Measurements from ENCODE around the gene LCNL1. TPM values are rescaled to one million over a fixed set of nuclear protein-coding genes. Genes with fewer than 3 reads are reported as not detected.

Gene LCNL1
- total RNA-seq, 6 donors from 2014 or later: 0.61 to 6.3 (median 1.8) TPM; not detected in 1

DNA sequence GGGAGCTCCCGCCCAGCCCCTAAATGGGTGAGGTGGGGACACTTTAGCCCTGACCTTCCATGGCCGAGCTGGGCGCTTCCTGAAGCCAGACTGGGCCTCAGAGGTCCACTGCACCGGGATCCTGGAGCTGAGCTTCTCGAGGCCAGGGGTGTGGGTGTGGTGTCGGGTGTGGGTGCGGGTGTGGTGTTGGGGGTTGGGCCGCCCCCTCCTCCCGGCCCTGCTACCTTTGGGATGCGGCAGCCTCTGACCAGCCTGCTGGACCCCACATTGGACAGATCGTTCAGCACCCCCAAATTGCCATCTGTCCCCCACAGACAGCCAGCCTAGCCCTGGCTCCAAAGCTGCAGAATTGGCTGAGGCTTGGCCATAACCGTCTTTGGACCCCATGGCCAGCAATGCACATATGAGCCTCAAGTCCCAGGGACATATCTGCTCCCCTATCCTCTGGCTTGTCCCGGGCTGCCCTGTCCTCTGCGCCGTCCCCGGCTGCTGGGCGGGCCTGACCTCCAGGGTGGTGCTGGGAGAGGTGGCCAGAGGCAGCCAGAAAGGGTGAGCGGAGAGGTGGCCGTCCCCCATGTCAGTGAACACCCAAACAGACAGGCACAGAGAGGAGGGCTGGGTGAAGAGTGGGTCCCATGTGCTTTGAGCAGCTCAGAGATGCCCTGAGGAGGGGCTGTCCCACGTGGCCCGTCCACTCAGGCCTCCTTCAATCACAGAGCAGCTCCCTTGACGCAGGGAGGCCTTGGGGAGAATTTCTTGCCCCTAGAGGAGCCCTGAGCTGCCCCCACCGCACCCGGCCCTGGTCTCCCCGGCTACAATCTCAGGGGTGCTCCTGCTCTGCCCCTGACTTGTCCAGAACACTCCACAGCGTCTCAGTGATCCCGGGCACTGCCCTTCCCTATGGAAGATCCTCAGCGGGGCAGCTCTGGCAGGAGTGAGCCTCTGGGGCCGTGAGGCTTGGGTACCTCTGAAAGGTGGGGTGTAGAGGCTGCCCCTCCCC is 8.9 kb upstream of the LCNL1 start:
- H3K36me3 ChIP-seq: no peaks in the 10 kb centered on the region
- peak overlapping the region; percentile 35 to 85 (median 60) for H3K27ac ChIP-seq
- peak in 1 of 2 donors; percentile 79 for DNase-seq
- H3K4me1 ChIP-seq: peaks cover 33 to 53% (median 40%) of the 10 kb centered on the region in 4 donors
- TF ChIP-seq EP300 (IDR thresholded peaks at IDR 0.05) (no peak), POLR2AphosphoS5 (IDR thresholded peaks at IDR 0.05) (no peak), POLR2A (IDR thresholded peaks at IDR 0.05) (no peak)
- TF ChIP-seq, protein P1, sequence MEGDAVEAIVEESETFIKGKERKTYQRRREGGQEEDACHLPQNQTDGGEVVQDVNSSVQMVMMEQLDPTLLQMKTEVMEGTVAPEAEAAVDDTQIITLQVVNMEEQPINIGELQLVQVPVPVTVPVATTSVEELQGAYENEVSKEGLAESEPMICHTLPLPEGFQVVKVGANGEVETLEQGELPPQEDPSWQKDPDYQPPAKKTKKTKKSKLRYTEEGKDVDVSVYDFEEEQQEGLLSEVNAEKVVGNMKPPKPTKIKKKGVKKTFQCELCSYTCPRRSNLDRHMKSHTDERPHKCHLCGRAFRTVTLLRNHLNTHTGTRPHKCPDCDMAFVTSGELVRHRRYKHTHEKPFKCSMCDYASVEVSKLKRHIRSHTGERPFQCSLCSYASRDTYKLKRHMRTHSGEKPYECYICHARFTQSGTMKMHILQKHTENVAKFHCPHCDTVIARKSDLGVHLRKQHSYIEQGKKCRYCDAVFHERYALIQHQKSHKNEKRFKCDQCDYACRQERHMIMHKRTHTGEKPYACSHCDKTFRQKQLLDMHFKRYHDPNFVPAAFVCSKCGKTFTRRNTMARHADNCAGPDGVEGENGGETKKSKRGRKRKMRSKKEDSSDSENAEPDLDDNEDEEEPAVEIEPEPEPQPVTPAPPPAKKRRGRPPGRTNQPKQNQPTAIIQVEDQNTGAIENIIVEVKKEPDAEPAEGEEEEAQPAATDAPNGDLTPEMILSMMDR (IDR thresholded peaks at IDR 0.05): no peak
- no peak overlapping the region for H3K4me3 ChIP-seq
- ATAC-seq (ENCODE audit: low FRiP score in 2 of 2): no peak
- no peaks in the 10 kb centered on the region for H3K27me3 ChIP-seq
- H3K9me3 ChIP-seq: no peaks in the 10 kb centered on the region
- 91 to 94% methylated on average over 11 to 26 of the region's 29 CpGs for WGBS, 2 donors

DNA sequence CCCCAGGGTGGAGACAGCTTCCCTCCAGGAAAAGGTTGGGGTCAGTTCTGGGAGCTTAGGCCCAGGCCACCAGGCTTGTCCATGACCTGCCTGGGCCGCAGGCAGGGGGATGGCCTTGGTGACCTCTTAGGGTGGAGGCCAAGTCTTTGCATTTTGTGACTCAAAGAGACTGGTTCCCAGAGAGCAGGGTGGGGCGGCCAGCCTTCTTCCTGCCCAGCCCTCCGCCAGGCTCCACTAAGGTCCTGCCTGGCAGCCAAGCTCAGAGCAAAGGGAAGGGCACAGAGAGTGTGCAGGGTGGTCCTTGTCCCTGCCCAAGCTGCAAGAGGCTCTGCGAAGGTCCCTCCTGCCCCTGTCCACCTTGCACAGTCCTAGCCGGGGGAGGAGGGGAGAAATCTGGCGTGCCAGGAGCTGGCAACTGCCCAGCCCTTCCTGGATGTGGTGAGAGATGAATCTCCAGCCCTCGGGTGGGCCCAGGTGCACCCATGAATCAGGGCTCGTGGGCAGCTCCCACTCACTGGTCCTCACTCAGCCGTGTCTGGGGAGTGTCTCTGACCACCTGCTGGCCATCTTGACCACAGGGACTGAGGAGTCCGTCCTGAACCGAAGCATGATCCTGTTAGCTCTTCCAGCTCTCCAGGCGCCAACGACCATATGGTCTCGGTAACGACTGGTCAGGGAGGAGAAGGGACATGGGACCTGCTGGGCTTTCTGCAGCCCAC is 7.8 kb upstream of the LCNL1 start:
- H3K9me3 ChIP-seq: no peaks in the 10 kb centered on the region
- peaks cover 33 to 55% (median 43%) of the 10 kb centered on the region in 4 donors for H3K4me1 ChIP-seq
- H3K27me3 ChIP-seq: no peaks in the 10 kb centered on the region
- DNase-seq: peak in 1 of 2 donors; percentile 50
- no peak for TF ChIP-seq POLR2A (IDR thresholded peaks at IDR 0.05)
- TF ChIP-seq POLR2AphosphoS5 (IDR thresholded peaks at IDR 0.05): no peak
- TF ChIP-seq, protein P1 (IDR thresholded peaks at IDR 0.05): no peak
- TF ChIP-seq EP300 (IDR thresholded peaks at IDR 0.05): no peak
- WGBS, 2 donors: 58 to 66% methylated on average over 3 to 12 of the region's 15 CpGs
- H3K36me3 ChIP-seq: no peaks in the 10 kb centered on the region
- peak overlapping the region in 1 of 4 donors; percentile 17 for H3K4me3 ChIP-seq
- peak overlapping the region; percentile 42 to 85 (median 73) for H3K27ac ChIP-seq
- no peak for ATAC-seq (ENCODE audit: low FRiP score in 2 of 2)

DNA sequence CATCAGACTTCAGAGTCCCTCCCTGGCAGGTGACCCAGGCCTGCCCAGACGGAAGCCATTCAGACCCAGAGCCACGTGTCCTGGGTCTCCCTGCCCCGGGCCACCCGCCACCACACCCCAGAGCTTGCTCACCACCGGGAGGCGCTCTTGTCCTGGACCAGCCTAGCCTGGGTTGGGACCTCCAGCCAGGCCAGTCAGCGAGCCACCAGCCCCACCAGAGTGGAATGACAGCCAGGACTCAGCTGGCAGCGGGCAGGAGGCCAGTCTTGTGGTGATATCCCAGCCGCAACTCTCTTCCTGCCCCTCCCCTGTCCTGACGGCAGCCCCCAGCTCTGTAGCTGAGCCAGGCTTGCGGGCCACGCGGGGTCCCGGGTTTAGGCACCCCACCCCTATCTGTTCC is 7.1 kb upstream of the LCNL1 start:
- DNase-seq: peak; percentile 52 to 81
- no peak for ATAC-seq (ENCODE audit: low FRiP score in 2 of 2)
- TF ChIP-seq POLR2AphosphoS5 (IDR thresholded peaks at IDR 0.05): peak in 1 of 2 donors; percentile 35
- TF ChIP-seq POLR2A (IDR thresholded peaks at IDR 0.05): no peak
- TF ChIP-seq EP300 (IDR thresholded peaks at IDR 0.05): no peak
- TF ChIP-seq, protein P1 (IDR thresholded peaks at IDR 0.05): peak in 5 of 6 experiments; percentile 28 to 69 (median 61)
- Histone ChIP-seq H3K27ac (peak overlapping the region; percentile 42 to 85 (median 73)), H3K36me3 (no peaks in the 10 kb centered on the region), H3K9me3 (no peaks in the 10 kb centered on the region), H3K4me1 (peaks cover 33 to 56% (median 46%) of the 10 kb centered on the region in 4 donors), H3K4me3 (peak overlapping the region in 1 of 4 donors; percentile 17), H3K27me3 (no peaks in the 10 kb centered on the region)
- WGBS, 2 donors: 26 to 40% methylated on average over 5 to 13 of the region's 14 CpGs

DNA sequence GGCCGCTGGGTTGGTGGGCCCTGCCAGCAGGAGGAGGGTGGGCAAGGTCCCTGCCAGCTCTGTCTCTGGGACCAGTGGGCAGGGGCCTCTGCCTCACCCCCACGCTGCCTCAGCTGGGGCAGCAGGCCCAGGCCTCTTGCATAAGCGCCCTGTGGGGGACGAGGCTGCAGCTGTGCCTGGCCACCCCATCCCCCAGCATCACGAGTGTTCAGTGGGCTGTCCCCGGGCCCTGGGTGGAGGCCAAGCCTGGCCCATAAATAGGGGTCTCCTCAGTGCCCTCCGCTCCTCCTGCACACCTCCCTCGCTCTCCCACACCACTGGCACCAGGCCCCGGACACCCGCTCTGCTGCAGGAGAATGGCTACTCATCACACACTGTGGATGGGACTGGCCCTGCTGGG is 5.6 kb upstream of the LCNL1 start, which contains the start of gene PTGDS:
PTGDS (plus strand) TSS at position 282 of the 400 bp plus-strand sequence; CDS start at position 357, 75 bp downstream.
- Histone ChIP-seq H3K4me3 (peak within 1 kb of the TSS; percentile 18 to 55 (median 46)), H3K9me3 (no peaks in the 10 kb centered on the region), H3K36me3 (no peaks in the 10 kb centered on the region), H3K4me1 (peaks cover 34 to 70% (median 57%) of the 10 kb centered on the region in 4 donors), H3K27ac (peak within 1 kb of the TSS; percentile 76 to 85 (median 80)), H3K27me3 (no peaks in the 10 kb centered on the region)
- ATAC-seq (ENCODE audit: low FRiP score in 2 of 2) (no peak), DNase-seq (peak in 1 of 2 donors; percentile 84)
- peak in 1 of 2 donors; percentile 18 for TF ChIP-seq POLR2AphosphoS5 (IDR thresholded peaks at IDR 0.05)
- no peak for TF ChIP-seq EP300 (IDR thresholded peaks at IDR 0.05)
- WGBS, 2 donors: 62 to 73% methylated on average over 6 to 9 of the region's 10 CpGs

Data from upper lobe of left lung (tissue), 6 donors.